Ovary (tissue), 3 donors: ENCODE measurements around the gene INF2.

Experiments
- POLR2A ChIP-seq: fragments of 450-650 bp; IDR thresholded peaks from one replicate; pipeline ENCODE4 v1.6.1; 2017; ENCODE audit warnings: antibody characterized with exemption, mild to moderate bottlenecking, moderate library complexity
- TF ChIP-seq, protein P1 (sequence below), 3 donors: fragments of 450-650 bp in 2 of 3; fragments of 200-600 bp in 1 of 3; IDR thresholded peaks; one replicate each; pipeline versions ENCODE4 v1.5.1 to v1.8.0; 2016 to 2022; ENCODE audit warnings: antibody characterized with exemption in 3 of 3, mild to moderate bottlenecking in 1 of 3
- donor health status: DM: no; HTN: no; CAD: no.

DNA sequence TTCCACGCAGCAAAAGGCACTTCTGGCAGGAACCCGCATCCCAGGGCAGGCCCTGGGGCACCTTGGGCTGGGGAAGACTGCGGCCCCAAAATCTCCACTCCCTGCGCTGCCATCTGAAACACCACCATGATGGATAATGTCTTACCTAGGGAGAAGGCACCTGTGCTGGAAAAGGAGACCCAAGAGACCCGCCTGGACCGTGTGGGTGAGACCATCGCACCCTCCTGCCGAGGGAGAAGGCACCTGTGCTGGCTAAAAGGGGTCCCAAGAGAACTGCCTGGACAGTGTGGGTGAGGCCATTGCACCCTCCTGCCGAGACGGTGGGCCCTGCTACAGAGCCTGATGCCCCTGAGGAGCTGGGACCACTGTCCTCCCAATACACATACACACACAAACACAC is 24.8 kb upstream of the INF2 start:
- TF ChIP-seq, protein P1, sequence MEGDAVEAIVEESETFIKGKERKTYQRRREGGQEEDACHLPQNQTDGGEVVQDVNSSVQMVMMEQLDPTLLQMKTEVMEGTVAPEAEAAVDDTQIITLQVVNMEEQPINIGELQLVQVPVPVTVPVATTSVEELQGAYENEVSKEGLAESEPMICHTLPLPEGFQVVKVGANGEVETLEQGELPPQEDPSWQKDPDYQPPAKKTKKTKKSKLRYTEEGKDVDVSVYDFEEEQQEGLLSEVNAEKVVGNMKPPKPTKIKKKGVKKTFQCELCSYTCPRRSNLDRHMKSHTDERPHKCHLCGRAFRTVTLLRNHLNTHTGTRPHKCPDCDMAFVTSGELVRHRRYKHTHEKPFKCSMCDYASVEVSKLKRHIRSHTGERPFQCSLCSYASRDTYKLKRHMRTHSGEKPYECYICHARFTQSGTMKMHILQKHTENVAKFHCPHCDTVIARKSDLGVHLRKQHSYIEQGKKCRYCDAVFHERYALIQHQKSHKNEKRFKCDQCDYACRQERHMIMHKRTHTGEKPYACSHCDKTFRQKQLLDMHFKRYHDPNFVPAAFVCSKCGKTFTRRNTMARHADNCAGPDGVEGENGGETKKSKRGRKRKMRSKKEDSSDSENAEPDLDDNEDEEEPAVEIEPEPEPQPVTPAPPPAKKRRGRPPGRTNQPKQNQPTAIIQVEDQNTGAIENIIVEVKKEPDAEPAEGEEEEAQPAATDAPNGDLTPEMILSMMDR (IDR thresholded peaks at IDR 0.05) = no peak
- no peak for TF ChIP-seq POLR2A
